ENCODE results near the gene CSTF1. TPM values are rescaled to one million over a fixed set of nuclear protein-coding genes. Genes with fewer than 3 reads are reported as not detected.

The CSTF1 gene
- total and polyA plus RNA-seq, 2 of the 4 experiments (the other 2 are of a cell fraction): 48.8 to 105 TPM

GRCh38 chr20:56372850-56373249 lies 19.6 kb upstream of the CSTF1 start:
- Histone ChIP-seq H3K14ac (replicated peaks; ENCODE audit: low read depth, low read length) (no peak overlapping the region), H2BK5ac (ENCODE audit: low read depth, low read length, poor library complexity, severe bottlenecking) (no peak overlapping the region), H3K4ac (ENCODE audit: low read depth, low read length) (no peak overlapping the region), H2BK15ac (ENCODE audit: low read depth, low read length) (no peak overlapping the region), H4K5ac (ENCODE audit: low read depth, low read length) (0 out of 2 replicates have a peak overlapping the region, but pooled peaks have one; percentile 6), H3K4me1 (ENCODE audit: control insufficient read depth, insufficient read depth, low read length) (no peaks in the 10 kb centered on the region), H2AFZ (replicated peaks; ENCODE audit: low read length, poor library complexity) (no peak overlapping the region), H2AK9ac (replicated peaks; ENCODE audit: low read depth, low read length, poor library complexity) (no peak overlapping the region), H2BK120ac (ENCODE audit: low read depth, low read length) (0 out of 2 replicates have a peak overlapping the region, but pooled peaks have one; percentile 19), H2AK5ac (ENCODE audit: low read depth, low read length) (no peak overlapping the region), H3K9me3 (ENCODE audit: control insufficient read depth, insufficient read depth, low read length) (no peaks in the 10 kb centered on the region), H3K18ac (ENCODE audit: low read depth, low read length) (no peak overlapping the region; the same call in 1 of the 2 replicates), H3K9me1 (ENCODE audit: insufficient read depth, low read length) (peaks cover 9% of the 10 kb centered on the region), H3K9ac (ENCODE audit: low read depth, low read length) (no peak overlapping the region), H3K4me2 (ENCODE audit: low read depth, low read length) (no peak overlapping the region), H3K23ac (ENCODE audit: low read depth, low read length) (no peak overlapping the region), H3K79me1 (ENCODE audit: low read depth in 1 of 2, low read length in 2 of 2) (peaks cover 39 to 49% of the 10 kb centered on the region in 2 experiments), H4K8ac (ENCODE audit: low read depth in 2 of 2, low read length in 2 of 2) (no peak overlapping the region), H2BK20ac (ENCODE audit: low read depth, low read length) (no peak overlapping the region), H4K91ac (ENCODE audit: insufficient read depth, low read depth, low read length) (no peak overlapping the region), H3K27me3 (ENCODE audit: control insufficient read depth, insufficient read depth, low read length) (no peaks in the 10 kb centered on the region), H4K20me1 (ENCODE audit: insufficient read depth, low read length) (no peaks in the 10 kb centered on the region), H3K56ac (ENCODE audit: extremely low read depth, insufficient read depth, low read length) (no peak overlapping the region), H3K36me3 (ENCODE audit: control insufficient read depth, insufficient read depth, low read length) (peaks cover 15% of the 10 kb centered on the region), H3K4me3 (ENCODE audit: insufficient read depth, low read depth, low read length) (no peak overlapping the region), H3K27ac (ENCODE audit: insufficient read depth, low read length) (no peak overlapping the region)
- WGBS, 2 experiments (ENCODE audit: extremely low coverage in 2 of 2, insufficient read length in 1 of 2): 83% methylated on average over 1 of the region's 1 CpG; no CpG with 5 or more reads in 1 of the 2 experiments
- BruUV-seq (replicated peaks): no TSS peak
- no peak for ATAC-seq (ENCODE audit: low read depth)
- in situ Hi-C loops (cut with MboI; ENCODE audit: low sequenced_read_pairs): loop anchor here (25.0 kb wide), 1 partner anchor 414 kb away; no protein-coding TSS in a partner anchor
- intact Hi-C loops (cut with micrococcal nuclease): no loop called here
- POLR2A ChIA-PET (ENCODE audit: unreplicated experiment): interaction anchor here (0.5 kb wide), 1 partner anchor 81 kb away, joined by 3 read pairs; no protein-coding TSS in a partner anchor
- DNase-seq: no peak
- TF ChIP-seq ELK1 (IDR thresholded peaks at IDR 0.05; ENCODE audit: borderline replicate concordance, low read depth, low read length) (no peak), CHD1 (IDR thresholded peaks at IDR 0.05; ENCODE audit: low read depth, low read length) (no peak), FOS (IDR thresholded peaks at IDR 0.05; ENCODE audit: low read depth, low read length) (no peak), RCOR1 (IDR thresholded peaks at IDR 0.05; ENCODE audit: insufficient replicate concordance, low read length) (no peak), CEBPB (IDR thresholded peaks at IDR 0.05; ENCODE audit: low read depth, low read length) (no peak), MXI1 (IDR thresholded peaks at IDR 0.05; ENCODE audit: borderline replicate concordance, low read depth, low read length) (no peak), BHLHE40 (IDR thresholded peaks at IDR 0.05; ENCODE audit: low read depth, low read length) (no peak), RAD21 (IDR thresholded peaks at IDR 0.05; ENCODE audit: low read length) (no peak), MAZ (IDR thresholded peaks at IDR 0.05; ENCODE audit: borderline replicate concordance, low read depth, low read length) (no peak), RFX5 (IDR thresholded peaks at IDR 0.05; ENCODE audit: low read depth, low read length) (no peak), MAFK (IDR thresholded peaks at IDR 0.05; ENCODE audit: low read depth, low read length) (no peak), NFE2L2 (IDR thresholded peaks at IDR 0.05; ENCODE audit: low read depth, low read length) (no peak), SMC3 (IDR thresholded peaks at IDR 0.05; ENCODE audit: low read depth, low read length) (no peak), POLR2A (IDR thresholded peaks at IDR 0.05; ENCODE audit: low read depth, low read length) (no peak)
- TF ChIP-seq, protein P1, sequence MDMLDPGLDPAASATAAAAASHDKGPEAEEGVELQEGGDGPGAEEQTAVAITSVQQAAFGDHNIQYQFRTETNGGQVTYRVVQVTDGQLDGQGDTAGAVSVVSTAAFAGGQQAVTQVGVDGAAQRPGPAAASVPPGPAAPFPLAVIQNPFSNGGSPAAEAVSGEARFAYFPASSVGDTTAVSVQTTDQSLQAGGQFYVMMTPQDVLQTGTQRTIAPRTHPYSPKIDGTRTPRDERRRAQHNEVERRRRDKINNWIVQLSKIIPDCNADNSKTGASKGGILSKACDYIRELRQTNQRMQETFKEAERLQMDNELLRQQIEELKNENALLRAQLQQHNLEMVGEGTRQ (IDR thresholded peaks at IDR 0.05; ENCODE audit: low read depth, low read length): no peak
- TF ChIP-seq, protein P2, sequence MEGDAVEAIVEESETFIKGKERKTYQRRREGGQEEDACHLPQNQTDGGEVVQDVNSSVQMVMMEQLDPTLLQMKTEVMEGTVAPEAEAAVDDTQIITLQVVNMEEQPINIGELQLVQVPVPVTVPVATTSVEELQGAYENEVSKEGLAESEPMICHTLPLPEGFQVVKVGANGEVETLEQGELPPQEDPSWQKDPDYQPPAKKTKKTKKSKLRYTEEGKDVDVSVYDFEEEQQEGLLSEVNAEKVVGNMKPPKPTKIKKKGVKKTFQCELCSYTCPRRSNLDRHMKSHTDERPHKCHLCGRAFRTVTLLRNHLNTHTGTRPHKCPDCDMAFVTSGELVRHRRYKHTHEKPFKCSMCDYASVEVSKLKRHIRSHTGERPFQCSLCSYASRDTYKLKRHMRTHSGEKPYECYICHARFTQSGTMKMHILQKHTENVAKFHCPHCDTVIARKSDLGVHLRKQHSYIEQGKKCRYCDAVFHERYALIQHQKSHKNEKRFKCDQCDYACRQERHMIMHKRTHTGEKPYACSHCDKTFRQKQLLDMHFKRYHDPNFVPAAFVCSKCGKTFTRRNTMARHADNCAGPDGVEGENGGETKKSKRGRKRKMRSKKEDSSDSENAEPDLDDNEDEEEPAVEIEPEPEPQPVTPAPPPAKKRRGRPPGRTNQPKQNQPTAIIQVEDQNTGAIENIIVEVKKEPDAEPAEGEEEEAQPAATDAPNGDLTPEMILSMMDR (conservative IDR thresholded peaks at IDR 0.05; ENCODE audit: low read depth, low read length): no peak
- CTCF ChIA-PET: interaction anchor here (0.6 to 0.7 kb wide), 2 partner anchors 8 to 10 kb away, joined by 3 read pairs; no protein-coding TSS in a partner anchor
- dilution Hi-C loops (cut with HindIII; ENCODE audit: low sequenced_read_pairs, unreplicated experiment): no loop called here
